ENCODE results near the gene ANO4.
"Not testable (repeated sequence)": the region's sequence is repeated elsewhere in the genome, so short reads cannot be mapped to it uniquely, and the experiment has no call there.

ANO4 gene

GRCh38 chr12:101108130-101108529 lies 313.6 kb downstream of the ANO4 start:
- DNase-seq: no peak

GRCh38 chr12:101110866-101111265 lies 316.3 kb downstream of the ANO4 start:
- DNase-seq: no peak

- DNase-seq: no peak
These were observed 316.9 kb downstream of the ANO4 start for GRCh38 chr12:101111441-101111840.

GRCh38 chr12:101115326-101115725 lies 320.8 kb downstream of the ANO4 start:
- DNase-seq: no peak

GRCh38 chr12:101116911-101117310 lies 322.3 kb downstream of the ANO4 start:
- DNase-seq: no peak

GRCh38 chr12:101117842-101118241 lies 323.3 kb downstream of the ANO4 start:
- no peak for DNase-seq

GRCh38 chr12:101127521-101128219 lies 333.1 kb downstream of the ANO4 start:
- no peak for DNase-seq

GRCh38 chr12:101145777-101146431 lies 351.3 kb downstream of the ANO4 start:
- not testable (repeated sequence) for DNase-seq

GRCh38 chr12:101165319-101165718 lies 370.7 kb downstream of the ANO4 start:
- DNase-seq: no peak

GRCh38 chr12:101166866-101167265 lies 372.3 kb downstream of the ANO4 start:
- DNase-seq: no peak

- DNase-seq: no peak
These were observed 373.4 kb downstream of the ANO4 start for GRCh38 chr12:101168001-101168400.

- no peak for DNase-seq
These were observed 377.7 kb downstream of the ANO4 start for GRCh38 chr12:101172316-101172715.

GRCh38 chr12:101173197-101173749 lies 378.7 kb downstream of the ANO4 start:
- no peak for DNase-seq

GRCh38 chr12:101174541-101174940 lies 380.0 kb downstream of the ANO4 start:
- no peak for DNase-seq

All from inflammatory macrophage treated with lipopolysaccharide for 4 hours (primary cell).